CD8-positive, alpha-beta memory T cell (primary cell): ENCODE measurements around the gene GRK1. TPM values are rescaled to one million over a fixed set of nuclear protein-coding genes. Genes with fewer than 3 reads are reported as not detected.
"Not testable (repeated sequence)": the region's sequence is repeated elsewhere in the genome, so short reads cannot be mapped to it uniquely, and the experiment has no call there.

ENCODE experiments used
- CTCF ChIA-PET: fragments of 350-600 bp; sonication (Branson Sonifier 250); formaldehyde crosslinking; loops from one replicate; lab custom pipeline; 2021; ENCODE audit warnings: antibody characterized with exemption; lab: Charles Lee
- POLR2A ChIA-PET: fragments of 350-600 bp; sonication (Branson Sonifier 250); formaldehyde crosslinking; loops from one replicate; lab custom pipeline; 2021; ENCODE audit warnings: antibody characterized with exemption; lab: Charles Lee
- DNase-seq, 5 donors: peaks; one replicate each; pipeline versions ENCODE4 v3.0.0 to v3.0.0-alpha.2; 2020 to 2022; ENCODE audit warnings: mixed read lengths in 1 of 5
- H3K27ac ChIP-seq: one replicate; pipeline ENCODE4 v1.7.0; 2013; ENCODE audit warnings: low read depth, mild to moderate bottlenecking, low read length, moderate library complexity
- H3K27me3 ChIP-seq: 2 replicates; pipeline ENCODE4 v1.7.0; 2013; ENCODE audit warnings: low read length, mild to moderate bottlenecking; ENCODE audit not compliant: insufficient read depth, poor library complexity, severe bottlenecking
- H3K36me3 ChIP-seq: 2 replicates; pipeline ENCODE4 v1.7.0; 2013; ENCODE audit warnings: mild to moderate bottlenecking, low read length, moderate library complexity; ENCODE audit not compliant: insufficient read depth
- H3K4me1 ChIP-seq: 2 replicates; pipeline ENCODE4 v1.7.0; 2013; ENCODE audit warnings: mild to moderate bottlenecking, low read length, moderate library complexity; ENCODE audit not compliant: insufficient read depth
- H3K4me3 ChIP-seq: 2 replicates; pipeline ENCODE4 v1.7.0; 2013; ENCODE audit warnings: mild to moderate bottlenecking, low read length
- H3K9me3 ChIP-seq: 2 replicates; pipeline ENCODE4 v1.7.0; 2013; ENCODE audit warnings: mild to moderate bottlenecking, low read length
- H3K27ac Mint-ChIP-seq, 8 donors: one replicate each; pipeline ENCODE4 v1.8.0; 2020 to 2021; ENCODE audit warnings: mixed read lengths in 8 of 8, mild to moderate bottlenecking in 6 of 8, inconsistent platforms in 3 of 8, moderate library complexity in 3 of 8
- H3K27me3 Mint-ChIP-seq, 2 donors: one replicate each; pipeline ENCODE4 v1.8.0; 2020 to 2021; ENCODE audit warnings: mixed read lengths in 2 of 2, mild to moderate bottlenecking in 1 of 2, moderate library complexity in 1 of 2
- H3K36me3 Mint-ChIP-seq, 3 donors: one replicate each; pipeline ENCODE4 v1.8.0; 2020 to 2021; ENCODE audit warnings: mixed read lengths in 3 of 3, inconsistent platforms in 1 of 3, mild to moderate bottlenecking in 1 of 3
- H3K4me1 Mint-ChIP-seq, 3 donors: one replicate each; pipeline ENCODE4 v1.8.0; 2020 to 2021; ENCODE audit warnings: mixed read lengths in 3 of 3, inconsistent platforms in 1 of 3, mild to moderate bottlenecking in 1 of 3
- H3K4me3 Mint-ChIP-seq, 7 donors: one replicate each; pipeline ENCODE4 v1.8.0; 2020 to 2021; ENCODE audit warnings: mixed read lengths in 7 of 7, mild to moderate bottlenecking in 6 of 7, moderate library complexity in 4 of 7, inconsistent platforms in 2 of 7
- H3K9me3 Mint-ChIP-seq, 5 donors: one replicate each; pipeline ENCODE4 v1.8.0; 2020 to 2022; ENCODE audit warnings: mixed read lengths in 5 of 5, mild to moderate bottlenecking in 3 of 5, moderate library complexity in 2 of 5, inconsistent platforms in 1 of 5
- polyA plus RNA-seq: library from polyadenylated mRNA; unstranded; fragments of 300-500 nt; fragmentation: Illumina TruSeq; gene quantifications from one replicate; pipeline ENCODE4 v1.2.3, GENCODE V29; 2021
- total RNA-seq, 2 experiments: library from RNA; stranded (reverse); gene quantifications; one replicate each; pipeline ENCODE4 v1.2.3, GENCODE V29; 2021

Gene GRK1
- total and polyA plus RNA-seq, 3 experiments from 2014 or later: not detected

GRCh38 chr13:113622791-113623490 lies 44.1 kb upstream of the GRK1 start:
- Histone ChIP-seq H3K4me3 (no peak overlapping the region), H3K27ac (no peak overlapping the region), H3K27me3 (no peaks in the 10 kb centered on the region), H3K4me1 (no peaks in the 10 kb centered on the region), H3K36me3 (no peaks in the 10 kb centered on the region), H3K9me3 (no peaks in the 10 kb centered on the region)
- H3K4me1 Mint-ChIP-seq: peaks cover 2 to 11% (median 3%) of the 10 kb centered on the region in 3 donors
- H3K9me3 Mint-ChIP-seq: no peaks in the 10 kb centered on the region
- ChIA-PET POLR2A (no interaction called here), CTCF (no interaction called here)
- peak overlapping the region in 2 of 8 donors; percentile 42 to 50 for H3K27ac Mint-ChIP-seq
- no peaks in the 10 kb centered on the region for H3K27me3 Mint-ChIP-seq
- peak in 1 of 5 donors; percentile 25 for DNase-seq
- H3K36me3 Mint-ChIP-seq: peaks cover 0 to 31% (median 5%) of the 10 kb centered on the region in 3 donors
- H3K4me3 Mint-ChIP-seq: no peak overlapping the region

DNA sequence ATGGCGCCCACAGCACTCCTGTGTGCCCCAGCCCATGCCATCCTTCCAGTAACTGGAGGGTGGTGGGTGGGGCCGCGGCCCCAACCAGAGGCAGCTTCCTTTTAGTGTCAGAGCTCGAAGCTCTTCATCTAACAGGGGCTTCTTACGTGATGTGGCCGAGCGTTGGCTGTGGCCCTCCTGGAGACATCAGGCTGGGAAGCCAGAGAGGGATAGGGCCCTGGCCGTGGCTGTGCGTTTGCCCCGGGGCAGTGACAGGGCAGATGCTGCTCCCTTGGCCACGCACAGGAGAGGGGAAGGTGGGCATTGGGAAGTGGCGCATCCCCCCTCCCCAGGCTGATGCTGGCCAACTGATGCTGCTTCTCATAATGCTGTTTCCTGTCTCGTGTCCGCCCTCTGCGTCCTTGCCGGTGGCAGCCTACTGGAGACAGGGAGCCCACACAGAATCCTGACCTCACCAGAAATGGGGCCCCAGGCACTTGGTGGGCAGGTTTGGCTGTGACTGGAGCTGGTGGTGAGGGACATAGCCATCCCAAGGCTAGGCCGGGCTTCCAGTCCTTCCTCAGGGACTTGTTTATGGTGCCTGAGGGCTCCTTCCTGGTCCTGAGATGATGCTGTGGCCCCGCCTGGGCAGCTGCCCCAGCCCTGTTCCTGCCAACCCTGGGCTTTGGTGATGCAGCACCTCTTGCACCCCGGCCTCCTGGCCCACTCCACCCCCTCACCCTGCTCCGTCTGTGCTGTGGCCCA lies 43.4 kb upstream of the GRK1 start:
- Histone ChIP-seq H3K36me3 (no peaks in the 10 kb centered on the region), H3K4me3 (no peak overlapping the region), H3K27me3 (no peaks in the 10 kb centered on the region), H3K4me1 (no peaks in the 10 kb centered on the region), H3K9me3 (no peaks in the 10 kb centered on the region), H3K27ac (no peak overlapping the region)
- H3K4me1 Mint-ChIP-seq: peaks cover 0 to 5% (median 2%) of the 10 kb centered on the region in 3 donors
- H3K27me3 Mint-ChIP-seq: no peaks in the 10 kb centered on the region
- peaks cover 0 to 33% (median 8%) of the 10 kb centered on the region in 3 donors for H3K36me3 Mint-ChIP-seq
- DNase-seq: peak in 1 of 5 donors; percentile 33
- ChIA-PET CTCF (no interaction called here), POLR2A (no interaction called here)
- peak overlapping the region in 2 of 8 donors; percentile 33 to 47 for H3K27ac Mint-ChIP-seq
- no peak overlapping the region for H3K4me3 Mint-ChIP-seq
- no peaks in the 10 kb centered on the region for H3K9me3 Mint-ChIP-seq

DNA sequence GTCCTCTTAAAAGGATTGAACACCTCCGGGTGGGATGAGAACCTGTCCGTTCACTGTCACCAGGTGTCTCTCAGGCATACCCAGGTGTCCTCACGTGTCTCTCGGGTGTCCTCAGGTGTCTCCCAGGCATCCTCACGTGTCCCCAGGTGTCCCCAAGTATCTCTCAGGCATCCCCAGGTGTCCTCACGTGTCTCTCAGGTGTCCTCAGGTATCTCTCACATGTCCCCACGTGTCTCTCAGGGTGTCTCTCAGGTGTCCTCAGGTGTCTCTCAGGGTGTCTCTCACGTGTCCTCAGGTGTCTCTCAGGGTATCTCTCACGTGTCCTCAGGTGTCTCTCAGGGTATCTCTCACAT lies 42.8 kb upstream of the GRK1 start:
- H3K36me3 ChIP-seq: no peaks in the 10 kb centered on the region
- Mint-ChIP-seq H3K27me3 (no peaks in the 10 kb centered on the region), H3K4me3 (no peak overlapping the region), H3K9me3 (no peaks in the 10 kb centered on the region), H3K27ac (peak overlapping the region in 3 of 8 donors; percentile 32 to 55 (median 47)), H3K36me3 (peaks cover 0 to 35% (median 8%) of the 10 kb centered on the region in 3 donors), H3K4me1 (peaks cover 0 to 5% (median 2%) of the 10 kb centered on the region in 3 donors)
- no peaks in the 10 kb centered on the region for H3K27me3 ChIP-seq
- H3K9me3 ChIP-seq: no peaks in the 10 kb centered on the region
- CTCF ChIA-PET: no interaction called here
- H3K27ac ChIP-seq: no peak overlapping the region
- peak in 1 of 5 donors; percentile 32 for DNase-seq
- H3K4me3 ChIP-seq: no peak overlapping the region
- H3K4me1 ChIP-seq: no peaks in the 10 kb centered on the region
- POLR2A ChIA-PET: no interaction called here

DNA sequence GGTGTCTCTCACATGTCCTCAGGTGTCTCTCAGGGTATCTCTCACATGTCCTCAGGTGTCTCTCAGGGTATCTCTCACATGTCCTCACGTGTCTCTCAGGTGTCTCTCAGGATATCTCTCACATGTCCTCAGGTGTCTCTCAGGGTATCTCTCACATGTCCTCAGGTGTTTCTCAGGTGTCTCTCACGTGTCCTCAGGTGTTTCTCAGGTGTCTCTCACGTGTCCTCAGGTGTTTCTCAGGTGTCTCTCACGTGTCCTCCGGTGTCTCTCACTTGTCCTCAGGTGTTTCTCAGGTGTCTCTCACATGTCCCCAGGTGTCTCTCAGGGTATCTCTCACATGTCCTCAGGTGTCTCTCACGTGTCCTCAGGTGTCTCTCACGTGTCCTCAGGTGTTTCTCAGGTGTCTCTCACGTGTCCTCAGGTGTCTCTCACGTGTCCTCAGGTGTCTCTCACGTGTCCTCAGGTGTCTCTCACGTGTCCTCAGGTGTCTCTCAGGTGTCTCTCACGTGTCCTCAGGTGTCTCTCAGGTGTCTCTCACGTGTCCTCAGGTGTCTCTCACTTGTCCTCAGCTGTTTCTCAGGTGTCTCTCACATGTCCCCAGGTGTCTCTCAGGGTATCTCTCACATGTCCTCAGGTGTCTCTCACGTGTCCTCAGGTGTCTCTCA lies 42.2 kb upstream of the GRK1 start:
- H3K4me1 ChIP-seq, POLR2A ChIA-PET, H3K27me3 Mint-ChIP-seq, H3K27ac ChIP-seq, H3K27me3 ChIP-seq, H3K4me3 ChIP-seq, H3K36me3 ChIP-seq, H3K9me3 Mint-ChIP-seq, H3K4me3 Mint-ChIP-seq, H3K9me3 ChIP-seq, H3K4me1 Mint-ChIP-seq, CTCF ChIA-PET: not testable (repeated sequence)
- Mint-ChIP-seq H3K36me3 (peaks cover 0 to 40% (median 11%) of the 10 kb centered on the region in 3 donors), H3K27ac (peak overlapping the region in 4 of 8 donors; percentile 32 to 73 (median 46))
- DNase-seq: peak in 1 of 5 donors; percentile 20

DNA sequence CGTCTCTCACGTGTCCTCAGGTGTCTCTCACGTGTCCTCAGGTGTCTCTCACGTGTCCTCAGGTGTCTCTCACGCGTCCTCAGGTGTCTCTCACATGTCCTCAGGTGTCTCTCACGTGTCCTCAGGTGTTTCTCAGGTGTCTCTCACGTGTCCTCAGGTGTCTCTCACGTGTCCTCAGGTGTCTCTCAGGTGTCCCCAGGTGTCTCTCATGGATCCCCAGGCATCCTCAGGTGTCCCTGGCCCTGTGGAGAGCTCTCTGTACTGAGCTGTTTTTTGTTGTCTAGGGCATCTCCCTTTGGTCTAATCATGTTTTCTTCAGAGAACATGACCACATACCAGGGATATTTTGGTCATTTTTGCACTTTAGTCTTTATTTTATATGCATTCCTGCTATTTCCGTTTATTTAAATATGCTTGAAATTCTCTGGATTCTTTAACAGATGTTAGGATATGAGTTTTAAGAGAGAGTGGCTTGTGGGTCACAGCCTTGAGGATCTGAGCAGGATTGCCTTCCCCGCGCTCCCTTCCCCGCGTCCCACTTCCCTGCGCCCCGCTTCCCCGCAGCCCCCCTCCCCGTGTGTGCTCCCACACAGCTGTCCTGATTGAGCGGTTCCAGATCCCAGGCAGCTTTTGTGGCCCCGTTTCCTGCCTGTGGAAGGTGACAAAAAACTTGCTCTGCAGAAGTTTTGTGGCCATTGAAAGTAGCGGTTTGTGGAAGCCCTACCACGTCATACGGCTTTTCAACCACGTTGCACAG lies 40.9 kb upstream of the GRK1 start:
- Mint-ChIP-seq H3K4me1 (peaks cover 2 to 9% (median 2%) of the 10 kb centered on the region in 3 donors), H3K27ac (peak overlapping the region in 2 of 8 donors; percentile 6 to 70), H3K9me3 (no peaks in the 10 kb centered on the region), H3K27me3 (no peaks in the 10 kb centered on the region), H3K36me3 (peaks cover 0 to 48% (median 12%) of the 10 kb centered on the region in 3 donors), H3K4me3 (no peak overlapping the region)
- POLR2A ChIA-PET: no interaction called here
- no peaks in the 10 kb centered on the region for H3K36me3 ChIP-seq
- CTCF ChIA-PET: interaction anchor here (0.6 kb wide), 1 partner anchor 682 kb away, joined by 3 read pairs; no protein-coding TSS in a partner anchor
- H3K9me3 ChIP-seq: no peaks in the 10 kb centered on the region
- no peak overlapping the region for H3K27ac ChIP-seq
- no peak overlapping the region for H3K4me3 ChIP-seq
- no peaks in the 10 kb centered on the region for H3K27me3 ChIP-seq
- no peaks in the 10 kb centered on the region for H3K4me1 ChIP-seq
- DNase-seq: peak in 1 of 5 donors; percentile 8

DNA sequence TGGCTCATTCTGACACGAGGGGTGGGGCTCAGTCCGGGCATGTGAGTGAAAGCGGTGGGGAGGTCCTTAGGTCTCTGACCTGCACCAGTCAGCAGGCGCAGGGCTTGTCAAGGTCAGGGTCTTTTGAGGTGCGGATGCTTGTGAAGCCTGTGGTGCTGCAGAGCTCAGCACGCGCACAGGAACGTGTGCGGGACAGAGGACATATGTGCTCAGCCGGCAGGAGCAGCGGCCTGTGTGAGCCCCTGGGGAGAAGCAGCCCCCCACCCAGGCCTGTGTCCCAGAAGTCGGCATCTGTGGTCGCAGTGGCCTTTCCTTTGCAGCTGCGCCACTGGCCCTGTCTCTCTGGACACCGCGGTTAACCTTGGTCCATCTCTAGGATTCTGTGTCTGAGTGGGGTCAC lies 39.9 kb upstream of the GRK1 start:
- Histone ChIP-seq H3K27me3 (no peaks in the 10 kb centered on the region), H3K36me3 (no peaks in the 10 kb centered on the region), H3K4me1 (no peaks in the 10 kb centered on the region), H3K27ac (no peak overlapping the region), H3K9me3 (no peaks in the 10 kb centered on the region), H3K4me3 (no peak overlapping the region)
- H3K4me1 Mint-ChIP-seq: peaks cover 0 to 9% (median 2%) of the 10 kb centered on the region in 3 donors
- ChIA-PET CTCF (no interaction called here), POLR2A (no interaction called here)
- H3K4me3 Mint-ChIP-seq: no peak overlapping the region
- peak in 1 of 5 donors; percentile 24 for DNase-seq
- H3K36me3 Mint-ChIP-seq: peaks cover 0 to 56% (median 17%) of the 10 kb centered on the region in 3 donors
- no peaks in the 10 kb centered on the region for H3K9me3 Mint-ChIP-seq
- no peak overlapping the region for H3K27ac Mint-ChIP-seq
- H3K27me3 Mint-ChIP-seq: no peaks in the 10 kb centered on the region

GRCh38 chr13:113628291-113629270 lies 38.4 kb upstream of the GRK1 start:
- Mint-ChIP-seq H3K27me3 (no peaks in the 10 kb centered on the region), H3K4me1 (peaks cover 0 to 9% (median 2%) of the 10 kb centered on the region in 3 donors), H3K9me3 (no peaks in the 10 kb centered on the region), H3K4me3 (no peak overlapping the region), H3K36me3 (peaks cover 4 to 57% (median 19%) of the 10 kb centered on the region in 3 donors), H3K27ac (peak overlapping the region in 1 of 8 donors; percentile 89)
- Histone ChIP-seq H3K27me3 (no peaks in the 10 kb centered on the region), H3K4me1 (peaks cover 2% of the 10 kb centered on the region), H3K36me3 (no peaks in the 10 kb centered on the region), H3K9me3 (no peaks in the 10 kb centered on the region), H3K4me3 (no peak overlapping the region), H3K27ac (no peak overlapping the region)
- DNase-seq: peak in 1 of 5 donors; percentile 33
- ChIA-PET POLR2A (no interaction called here), CTCF (no interaction called here)
